ENCODE data around the gene ELFN1. TPM values are rescaled to one million over a fixed set of nuclear protein-coding genes. Genes with fewer than 3 reads are reported as not detected.

ELFN1 gene
- total RNA-seq, 1 donor from 2014 or later = not detected

- no peak for DNase-seq
- Mint-ChIP-seq H3K27ac (no peak overlapping the region), H3K36me3 (ENCODE audit: low read depth) (peaks cover 1% of the 10 kb centered on the region), H3K4me1 (peaks cover 7% of the 10 kb centered on the region), H3K4me3 (no peak overlapping the region), H3K9me3 (peaks cover 7% of the 10 kb centered on the region), H3K27me3 (peaks cover 25% of the 10 kb centered on the region)
- ChIA-PET POLR2A (no interaction called here), CTCF (no interaction called here)
- intact Hi-C loops (cut with micrococcal nuclease) = no loop called here
- no peak for TF ChIP-seq CTCF (IDR thresholded peaks at IDR 0.05)
- ATAC-seq (ENCODE audit: low read depth) = no peak
Measured at GRCh38 chr7:1677206-1678080, 7.4 kb downstream of the ELFN1 start.

GRCh38 chr7:1678081-1678543, 8.0 kb downstream of the ELFN1 start:
- ChIA-PET POLR2A (no interaction called here), CTCF (no interaction called here)
- ATAC-seq (ENCODE audit: low read depth) (no peak), DNase-seq (no peak)
- intact Hi-C loops (cut with micrococcal nuclease) = no loop called here
- no peak overlapping the region for H3K27ac Mint-ChIP-seq
- peaks cover 13% of the 10 kb centered on the region for H3K9me3 Mint-ChIP-seq
- no peak for TF ChIP-seq CTCF (IDR thresholded peaks at IDR 0.05)
- no peak overlapping the region for H3K4me3 Mint-ChIP-seq
- H3K4me1 Mint-ChIP-seq = peaks cover 7% of the 10 kb centered on the region
- H3K27me3 Mint-ChIP-seq = peaks cover 21% of the 10 kb centered on the region
- peaks cover 1% of the 10 kb centered on the region for H3K36me3 Mint-ChIP-seq (ENCODE audit: low read depth)

- ChIA-PET CTCF (no interaction called here), POLR2A (no interaction called here)
- Mint-ChIP-seq H3K4me3 (no peak overlapping the region), H3K27ac (no peak overlapping the region), H3K9me3 (peaks cover 17% of the 10 kb centered on the region), H3K4me1 (peaks cover 7% of the 10 kb centered on the region), H3K27me3 (peaks cover 19% of the 10 kb centered on the region), H3K36me3 (ENCODE audit: low read depth) (peaks cover 1% of the 10 kb centered on the region)
- DNase-seq = no peak
- intact Hi-C loops (cut with micrococcal nuclease) = no loop called here
- no peak for ATAC-seq (ENCODE audit: low read depth)
- no peak for TF ChIP-seq CTCF (IDR thresholded peaks at IDR 0.05)
Measured at GRCh38 chr7:1678571-1679325, 8.7 kb downstream of the ELFN1 start.

- Mint-ChIP-seq H3K27ac (no peak overlapping the region), H3K4me1 (peaks cover 7% of the 10 kb centered on the region), H3K27me3 (peaks cover 21% of the 10 kb centered on the region), H3K4me3 (no peak overlapping the region), H3K9me3 (peaks cover 21% of the 10 kb centered on the region), H3K36me3 (ENCODE audit: low read depth) (peaks cover 5% of the 10 kb centered on the region)
- TF ChIP-seq CTCF (IDR thresholded peaks at IDR 0.05) = no peak
- intact Hi-C loops (cut with micrococcal nuclease) = no loop called here
- POLR2A ChIA-PET = no interaction called here
- CTCF ChIA-PET = no interaction called here
- no peak for ATAC-seq (ENCODE audit: low read depth)
- DNase-seq = no peak
Measured at GRCh38 chr7:1679326-1679965, 9.4 kb downstream of the ELFN1 start.

Measured in activated B cell treated with CpG ODN at 0.5 μM for 24 hours (primary cell).